Motor neuron (in vitro differentiated cells): Measurements from ENCODE around the gene PPIP5K2. TPM values are rescaled to one million over a fixed set of nuclear protein-coding genes. Genes with fewer than 3 reads are reported as not detected.

Experiments
- total RNA-seq, 8 experiments: library from RNA; unstranded; fragments of 300-600 nt; gene quantifications; 2 replicates each; pipeline versions ENCODE4 v1.2.3 to v1.2.4, GENCODE V29; 2022

The PPIP5K2 gene
- total RNA-seq, 8 experiments from 2014 or later = 36.2 to 54.5 (median 50.6) TPM

Other genes with a start within 250 kb of the PPIP5K2 start
- gene GIN1, start 163 bp upstream of the PPIP5K2 start, total RNA-seq = 10 to 100 TPM in 5 of 8 experiments, 1 to 10 TPM in 3; 7.3 to 12.7 (median 10.8) TPM
- 10 to 100 TPM; 13.0 to 51.5 (median 17.0) TPM for gene MACIR, start 138.5 kb downstream of the PPIP5K2 start, total RNA-seq